Inferior parietal cortex (tissue), 1 donor: ENCODE measurements around the gene HEATR5B.
"Not testable (repeated sequence)": the region's sequence is repeated elsewhere in the genome, so short reads cannot be mapped to it uniquely, and the experiment has no call there.

Experiments
- DNase-seq: peaks from one replicate; pipeline ENCODE4 v3.0.0-alpha.2; 2016; ENCODE audit errors: extremely low spot score

Gene HEATR5B

GRCh38 chr2:36941867-36942266 is 142.3 kb downstream of the HEATR5B start:
- DNase-seq = no peak

DNA sequence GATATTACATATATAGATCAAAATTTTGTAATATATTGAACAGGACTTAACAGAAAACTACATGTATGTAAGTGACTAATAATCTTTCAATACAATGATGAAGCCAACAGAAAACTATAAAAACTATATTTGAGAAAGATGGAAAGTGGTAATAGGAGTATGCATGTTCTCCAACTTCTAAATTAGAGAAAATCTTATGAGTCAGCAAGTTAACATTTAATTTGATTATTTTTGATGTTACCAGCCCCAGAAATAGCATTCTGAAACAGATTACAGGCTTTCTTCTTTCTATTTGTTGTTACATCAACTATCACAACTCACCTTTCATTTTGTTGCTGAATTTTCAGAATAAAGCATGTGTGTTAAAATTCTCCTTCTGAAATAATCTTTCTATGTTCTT is 147.6 kb downstream of the HEATR5B start:
- DNase-seq = not testable (repeated sequence)

GRCh38 chr2:36931688-36932087 is 152.5 kb downstream of the HEATR5B start:
- DNase-seq = not testable (repeated sequence)
